ENCODE measurements around the gene NHLRC2. TPM values are rescaled to one million over a fixed set of nuclear protein-coding genes. Genes with fewer than 3 reads are reported as not detected.

Gene NHLRC2, protein sequence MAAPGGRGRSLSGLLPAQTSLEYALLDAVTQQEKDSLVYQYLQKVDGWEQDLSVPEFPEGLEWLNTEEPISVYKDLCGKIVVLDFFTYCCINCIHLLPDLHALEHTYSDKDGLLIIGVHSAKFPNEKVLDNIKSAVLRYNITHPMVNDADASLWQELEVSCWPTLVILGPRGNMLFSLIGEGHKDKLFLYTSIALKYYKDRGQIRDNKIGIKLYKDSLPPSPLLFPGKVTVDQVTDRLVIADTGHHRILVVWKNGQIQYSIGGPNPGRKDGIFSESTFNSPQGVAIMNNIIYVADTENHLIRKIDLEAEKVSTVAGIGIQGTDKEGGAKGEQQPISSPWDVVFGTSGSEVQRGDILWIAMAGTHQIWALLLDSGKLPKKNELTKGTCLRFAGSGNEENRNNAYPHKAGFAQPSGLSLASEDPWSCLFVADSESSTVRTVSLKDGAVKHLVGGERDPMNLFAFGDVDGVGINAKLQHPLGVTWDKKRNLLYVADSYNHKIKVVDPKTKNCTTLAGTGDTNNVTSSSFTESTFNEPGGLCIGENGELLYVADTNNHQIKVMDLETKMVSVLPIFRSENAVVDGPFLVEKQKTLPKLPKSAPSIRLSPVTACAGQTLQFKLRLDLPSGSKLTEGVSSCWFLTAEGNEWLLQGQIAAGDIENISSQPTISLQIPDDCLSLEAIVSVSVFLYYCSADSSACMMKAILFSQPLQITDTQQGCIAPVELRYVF
- 22.4 and 24.2 TPM in 2 replicates for total RNA-seq

DNA sequence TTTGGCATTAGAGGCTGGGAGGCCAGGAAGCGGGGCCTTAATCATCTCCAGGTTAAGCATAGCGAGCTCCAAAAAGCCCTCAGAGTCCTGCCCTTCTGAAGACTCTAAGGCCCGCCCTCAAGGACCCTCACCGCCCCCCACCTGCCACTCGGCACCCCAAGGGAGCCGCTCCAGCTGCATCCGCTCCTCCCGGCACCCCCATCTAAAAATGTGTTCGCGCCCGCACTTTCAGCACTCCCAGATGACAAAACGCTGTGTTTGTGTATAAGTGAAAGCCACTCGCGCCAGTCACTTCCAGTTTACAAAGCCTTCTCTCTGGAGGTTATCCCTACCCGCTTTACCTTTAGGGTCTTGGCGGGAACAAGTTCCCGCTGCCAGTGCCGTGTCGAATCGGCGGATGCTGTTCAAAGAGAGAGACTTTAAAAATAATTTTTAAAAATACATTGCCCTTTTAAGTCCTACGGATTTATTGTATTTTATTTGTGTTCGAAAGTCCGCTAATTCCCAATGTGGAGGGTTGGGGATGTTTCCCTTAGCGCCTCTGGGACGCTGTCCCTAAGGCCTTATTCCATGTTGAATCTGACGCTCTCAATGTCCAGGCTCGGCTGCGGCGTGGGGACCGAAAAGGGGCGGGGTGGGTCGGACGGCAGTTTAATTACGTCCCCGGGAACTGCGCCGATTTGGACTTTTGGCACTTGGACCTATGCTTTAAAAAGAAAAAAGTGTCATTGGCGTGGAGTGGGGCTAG, at the start of gene NHLRC2, which contains the start of gene DCLRE1A:
Gene NHLRC2, plus strand, starts transcription at position 649 of the 748 bp plus-strand sequence. CDS start 212 bp downstream, outside the sequence.
Gene DCLRE1A, minus strand, starts transcription at position 70 of the 748 bp plus-strand sequence. CDS start 900 bp downstream, outside the sequence.

Small RNA genes within 50 kb of the gene (small RNA-seq; reads per million reads assigned to genes)
- gene RF00560, result not detected

Other genes starting within 250 kb of the NHLRC2 start
- 0.13 and 0.22 TPM in 2 replicates for gene NRAP, start 190.6 kb upstream of the NHLRC2 start, total RNA-seq
- gene CASP7, start 174.7 kb upstream of the NHLRC2 start, total RNA-seq, result 26.1 TPM in 2 replicates
- not detected in 2 replicates for gene PLEKHS1, start 103.0 kb upstream of the NHLRC2 start, total RNA-seq
- 5.5 and 6.4 TPM in 2 replicates for gene DCLRE1A, start 579 bp upstream of the NHLRC2 start, total RNA-seq
- not detected in 2 replicates for gene ADRB1, start 189.2 kb downstream of the NHLRC2 start, total RNA-seq